ENCODE measurements around the gene PAK2.

DNA sequence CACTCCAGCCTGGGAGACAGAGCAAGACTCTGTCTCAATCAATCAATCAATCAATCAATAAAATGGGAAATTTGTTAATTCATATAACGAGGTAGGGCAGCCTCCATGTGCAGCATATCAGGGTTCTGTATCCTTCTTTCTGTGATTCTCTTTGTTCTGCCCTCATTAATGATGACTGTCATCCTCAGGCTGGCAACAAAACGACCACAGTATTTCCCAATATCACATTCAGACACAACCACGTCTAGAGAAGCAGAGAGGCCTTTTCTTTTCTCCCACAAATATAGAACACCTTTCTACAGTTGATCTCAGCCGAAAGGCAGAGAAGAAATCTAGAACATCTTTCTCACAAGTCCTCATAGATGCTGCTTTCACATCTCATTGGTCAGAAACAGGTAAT is 38.9 kb upstream of the PAK2 start:
- TF ChIP-seq EZH2phosphoT487 (IDR thresholded peaks at IDR 0.05; ENCODE audit: borderline replicate concordance, low read depth, low read length): no peak
- TF ChIP-seq, protein P1, sequence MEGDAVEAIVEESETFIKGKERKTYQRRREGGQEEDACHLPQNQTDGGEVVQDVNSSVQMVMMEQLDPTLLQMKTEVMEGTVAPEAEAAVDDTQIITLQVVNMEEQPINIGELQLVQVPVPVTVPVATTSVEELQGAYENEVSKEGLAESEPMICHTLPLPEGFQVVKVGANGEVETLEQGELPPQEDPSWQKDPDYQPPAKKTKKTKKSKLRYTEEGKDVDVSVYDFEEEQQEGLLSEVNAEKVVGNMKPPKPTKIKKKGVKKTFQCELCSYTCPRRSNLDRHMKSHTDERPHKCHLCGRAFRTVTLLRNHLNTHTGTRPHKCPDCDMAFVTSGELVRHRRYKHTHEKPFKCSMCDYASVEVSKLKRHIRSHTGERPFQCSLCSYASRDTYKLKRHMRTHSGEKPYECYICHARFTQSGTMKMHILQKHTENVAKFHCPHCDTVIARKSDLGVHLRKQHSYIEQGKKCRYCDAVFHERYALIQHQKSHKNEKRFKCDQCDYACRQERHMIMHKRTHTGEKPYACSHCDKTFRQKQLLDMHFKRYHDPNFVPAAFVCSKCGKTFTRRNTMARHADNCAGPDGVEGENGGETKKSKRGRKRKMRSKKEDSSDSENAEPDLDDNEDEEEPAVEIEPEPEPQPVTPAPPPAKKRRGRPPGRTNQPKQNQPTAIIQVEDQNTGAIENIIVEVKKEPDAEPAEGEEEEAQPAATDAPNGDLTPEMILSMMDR (conservative IDR thresholded peaks at IDR 0.05; ENCODE audit: low read length): no peak
